ENCODE measurements around the gene CELF1. TPM values are rescaled to one million over a fixed set of nuclear protein-coding genes. Genes with fewer than 3 reads are reported as not detected.
"Not testable (repeated sequence)": the region's sequence is repeated elsewhere in the genome, so short reads cannot be mapped to it uniquely, and the experiment has no call there.

Gene CELF1
- total and polyA plus RNA-seq, 2 of the 4 experiments (the other 2 are of a cell fraction): 63.3 to 135 TPM

DNA sequence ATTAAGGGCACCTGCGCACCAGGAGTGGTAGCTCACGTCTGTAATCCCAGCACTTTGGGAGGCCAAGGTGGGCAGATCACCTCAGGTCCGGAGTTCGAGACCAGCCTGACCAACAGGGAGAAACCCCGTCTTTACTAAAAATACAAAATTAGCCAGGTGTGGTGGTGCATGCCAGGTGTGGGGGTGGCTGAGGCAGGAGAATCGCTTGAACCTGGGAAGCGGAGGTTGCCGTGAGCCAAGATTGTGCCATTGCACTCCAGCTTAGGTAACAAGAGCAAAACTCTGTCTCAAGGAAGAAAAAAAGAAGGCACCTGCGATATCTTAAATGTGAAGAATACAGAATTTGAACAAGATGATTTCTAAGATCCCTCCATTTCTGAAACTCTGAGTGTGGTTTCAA, 26.9 kb downstream of the CELF1 start:
- H3K23ac ChIP-seq (ENCODE audit: low read depth, low read length); intact Hi-C loops (cut with micrococcal nuclease); H3K36me3 ChIP-seq (ENCODE audit: control insufficient read depth, insufficient read depth, low read length); H3K56ac ChIP-seq (ENCODE audit: extremely low read depth, insufficient read depth, low read length); H2BK20ac ChIP-seq (ENCODE audit: low read depth, low read length); H2AK5ac ChIP-seq (ENCODE audit: low read depth, low read length); H3K4me2 ChIP-seq (ENCODE audit: low read depth, low read length); H4K8ac ChIP-seq (ENCODE audit: low read depth in 2 of 2, low read length in 2 of 2); H3K27me3 ChIP-seq (ENCODE audit: control insufficient read depth, insufficient read depth, low read length); H4K5ac ChIP-seq (ENCODE audit: low read depth, low read length); CTCF ChIA-PET; H2BK120ac ChIP-seq (ENCODE audit: low read depth, low read length); H2BK15ac ChIP-seq (ENCODE audit: low read depth, low read length); H2BK5ac ChIP-seq (ENCODE audit: low read depth, low read length, poor library complexity, severe bottlenecking); H3K27ac ChIP-seq (ENCODE audit: insufficient read depth, low read length); H3K4ac ChIP-seq (ENCODE audit: low read depth, low read length); dilution Hi-C loops (cut with HindIII; ENCODE audit: low sequenced_read_pairs, unreplicated experiment); H3K9me1 ChIP-seq (ENCODE audit: insufficient read depth, low read length); H3K9ac ChIP-seq (ENCODE audit: low read depth, low read length); BruUV-seq (replicated peaks); ATAC-seq (ENCODE audit: low read depth); H3K9me3 ChIP-seq (ENCODE audit: control insufficient read depth, insufficient read depth, low read length); POLR2A ChIA-PET (ENCODE audit: unreplicated experiment); DNase-seq; H3K4me3 ChIP-seq (ENCODE audit: insufficient read depth, low read depth, low read length); H4K91ac ChIP-seq (ENCODE audit: insufficient read depth, low read depth, low read length); H2AFZ ChIP-seq (replicated peaks; ENCODE audit: low read length, poor library complexity); in situ Hi-C loops (cut with MboI; ENCODE audit: low sequenced_read_pairs); H3K18ac ChIP-seq (ENCODE audit: low read depth, low read length); H3K14ac ChIP-seq (replicated peaks; ENCODE audit: low read depth, low read length); H2AK9ac ChIP-seq (replicated peaks; ENCODE audit: low read depth, low read length, poor library complexity): not testable (repeated sequence)
- no CpG with 5 or more reads among the region's 9 CpGs for WGBS, 2 experiments (ENCODE audit: extremely low coverage in 2 of 2, insufficient read length in 1 of 2)
- Histone ChIP-seq H3K79me1 (ENCODE audit: low read depth in 1 of 2, low read length in 2 of 2) (peaks cover 4 to 63% of the 10 kb centered on the region in 2 experiments; a peak in 3 of 4 replicates), H4K20me1 (ENCODE audit: insufficient read depth, low read length) (peaks cover 86% of the 10 kb centered on the region), H3K4me1 (ENCODE audit: control insufficient read depth, insufficient read depth, low read length) (peaks cover 12% of the 10 kb centered on the region)

Measured in IMR-90 (cell line).